HG03558 (cell line): ENCODE results near the gene PRSS48.
"Not testable (repeated sequence)": the region's sequence is repeated elsewhere in the genome, so short reads cannot be mapped to it uniquely, and the experiment has no call there.

Experiments used
- ATAC-seq: cut with Tn5 transposase; IDR thresholded peaks from one replicate; pipeline ENCODE4 v1.9.1; 2021; ENCODE audit warnings: moderate number of reproducible peaks; ENCODE audit not compliant: unreplicated experiment; ENCODE audit errors: extremely low read depth

The PRSS48 gene

GRCh38 chr4:151276787-151277562 is at the start of gene PRSS48:
Gene PRSS48, plus strand, starts transcription at chr4:151277161. Its CDS starts 12 bp downstream, at chr4:151277173.
- no peak for ATAC-seq

GRCh38 chr4:151227172-151227571 is 49.8 kb upstream of the PRSS48 start:
- ATAC-seq = no peak

GRCh38 chr4:151227731-151228130 is 49.2 kb upstream of the PRSS48 start:
- ATAC-seq = no peak

GRCh38 chr4:151228189-151229119 is 48.5 kb upstream of the PRSS48 start:
- no peak for ATAC-seq

GRCh38 chr4:151231915-151232595 is 44.9 kb upstream of the PRSS48 start:
- no peak for ATAC-seq

- ATAC-seq = no peak
Observed at GRCh38 chr4:151233600-151233999, 43.4 kb upstream of the PRSS48 start.

GRCh38 chr4:151235373-151235772 is 41.6 kb upstream of the PRSS48 start:
- not testable (repeated sequence) for ATAC-seq

- no peak for ATAC-seq
Observed at GRCh38 chr4:151236036-151236435, 40.9 kb upstream of the PRSS48 start.

- no peak for ATAC-seq
Observed at GRCh38 chr4:151238477-151238876, 38.5 kb upstream of the PRSS48 start.

GRCh38 chr4:151239608-151240007 is 37.4 kb upstream of the PRSS48 start:
- ATAC-seq = no peak

GRCh38 chr4:151242305-151242704 is 34.7 kb upstream of the PRSS48 start:
- no peak for ATAC-seq

- ATAC-seq = no peak
Observed at GRCh38 chr4:151246742-151247141, 30.2 kb upstream of the PRSS48 start.

- ATAC-seq = no peak
Observed at GRCh38 chr4:151247395-151247794, 29.6 kb upstream of the PRSS48 start.

- no peak for ATAC-seq
Observed at GRCh38 chr4:151248519-151248918, 28.4 kb upstream of the PRSS48 start.

- no peak for ATAC-seq
Observed at GRCh38 chr4:151250706-151251105, 26.3 kb upstream of the PRSS48 start.

GRCh38 chr4:151251603-151252304 is 25.2 kb upstream of the PRSS48 start:
- ATAC-seq = no peak

- not testable (repeated sequence) for ATAC-seq
Observed at GRCh38 chr4:151255226-151255625, 21.7 kb upstream of the PRSS48 start.

GRCh38 chr4:151255680-151256079 is 21.3 kb upstream of the PRSS48 start:
- not testable (repeated sequence) for ATAC-seq

GRCh38 chr4:151256134-151256533 is 20.8 kb upstream of the PRSS48 start:
- ATAC-seq = no peak

GRCh38 chr4:151257704-151258103 is 19.3 kb upstream of the PRSS48 start:
- no peak for ATAC-seq
